ENCODE data around the gene FRMD5.
A peak's percentile ranks its signal among the peaks of the same experiment; 100 is the strongest.
"Not testable (repeated sequence)": the region's sequence is repeated elsewhere in the genome, so short reads cannot be mapped to it uniquely, and the experiment has no call there.

The FRMD5 gene

GRCh38 chr15:43893956-43894355, 301.1 kb downstream of the FRMD5 start:
- DNase-seq (ENCODE audit: low read depth in 3 of 3), result no peak

- DNase-seq (ENCODE audit: low read depth in 3 of 3), result no peak
Measured at GRCh38 chr15:43889042-43889441, 306.0 kb downstream of the FRMD5 start.

- no peak for DNase-seq (ENCODE audit: low read depth in 3 of 3)
Measured at GRCh38 chr15:43887901-43888300, 307.2 kb downstream of the FRMD5 start.

GRCh38 chr15:43886558-43886957, 308.5 kb downstream of the FRMD5 start:
- no peak for DNase-seq (ENCODE audit: low read depth in 3 of 3)

GRCh38 chr15:43883571-43883970, 311.5 kb downstream of the FRMD5 start:
- no peak for DNase-seq (ENCODE audit: low read depth in 3 of 3)

GRCh38 chr15:43881944-43882343, 313.1 kb downstream of the FRMD5 start:
- peak in 1 of 3 experiments; percentile 6 for DNase-seq (ENCODE audit: low read depth in 3 of 3)

GRCh38 chr15:43881245-43881644, 313.8 kb downstream of the FRMD5 start:
- DNase-seq (ENCODE audit: low read depth in 3 of 3), result no peak

- no peak for DNase-seq (ENCODE audit: low read depth in 3 of 3)
Measured at GRCh38 chr15:43880406-43881194, 314.5 kb downstream of the FRMD5 start.

GRCh38 chr15:43879386-43880355, 315.4 kb downstream of the FRMD5 start:
- no peak for DNase-seq (ENCODE audit: low read depth in 3 of 3)

- DNase-seq (ENCODE audit: low read depth in 3 of 3), result no peak
Measured at GRCh38 chr15:43878446-43878845, 316.6 kb downstream of the FRMD5 start.

- no peak for DNase-seq (ENCODE audit: low read depth in 3 of 3)
Measured at GRCh38 chr15:43877371-43877770, 317.7 kb downstream of the FRMD5 start.

GRCh38 chr15:43876872-43877271, 318.2 kb downstream of the FRMD5 start:
- no peak for DNase-seq (ENCODE audit: low read depth in 3 of 3)

- no peak for DNase-seq (ENCODE audit: low read depth in 3 of 3)
Measured at GRCh38 chr15:43873651-43874050, 321.4 kb downstream of the FRMD5 start.

GRCh38 chr15:43872416-43873020, 322.6 kb downstream of the FRMD5 start:
- no peak for DNase-seq (ENCODE audit: low read depth in 3 of 3)

GRCh38 chr15:43871835-43872234, 323.2 kb downstream of the FRMD5 start:
- no peak for DNase-seq (ENCODE audit: low read depth in 3 of 3)

GRCh38 chr15:43868406-43868805, 326.7 kb downstream of the FRMD5 start:
- no peak for DNase-seq (ENCODE audit: low read depth in 3 of 3)

GRCh38 chr15:43867096-43867495, 328.0 kb downstream of the FRMD5 start:
- no peak for DNase-seq (ENCODE audit: low read depth in 3 of 3)

- not testable (repeated sequence) for DNase-seq (ENCODE audit: low read depth in 3 of 3)
Measured at GRCh38 chr15:43866636-43867035, 328.4 kb downstream of the FRMD5 start.

- DNase-seq (ENCODE audit: low read depth in 3 of 3), result no peak
Measured at GRCh38 chr15:43859546-43859945, 335.5 kb downstream of the FRMD5 start.

GRCh38 chr15:43854801-43855200, 340.3 kb downstream of the FRMD5 start:
- no peak for DNase-seq (ENCODE audit: low read depth in 3 of 3)

- no peak for DNase-seq (ENCODE audit: low read depth in 3 of 3)
Measured at GRCh38 chr15:43852607-43853006, 342.5 kb downstream of the FRMD5 start.

GRCh38 chr15:43851251-43851650, 343.8 kb downstream of the FRMD5 start:
- no peak for DNase-seq (ENCODE audit: low read depth in 3 of 3)

Data from stimulated activated CD4-positive, alpha-beta T cell treated with anti-CD3 and anti-CD28 coated beads, TNF-alpha, amount 100 ng/mL, for 24 hours (primary cell).